ENCODE measurements around the gene LIFR. TPM values are rescaled to one million over a fixed set of nuclear protein-coding genes. Genes with fewer than 3 reads are reported as not detected.

LIFR gene
- total RNA-seq, 6 donors from 2014 or later: 69.1 to 103 (median 85.8) TPM

- DNase-seq: no peak
- TF ChIP-seq EP300 (IDR thresholded peaks at IDR 0.05) (no peak), POLR2A (IDR thresholded peaks at IDR 0.05) (no peak), POLR2AphosphoS5 (IDR thresholded peaks at IDR 0.05) (no peak), CTCF (IDR thresholded peaks at IDR 0.05) (no peak)
- Histone ChIP-seq H3K27ac (peak overlapping the region in 1 of 4 donors; percentile 58), H3K4me1 (peaks cover 27 to 69% (median 52%) of the 10 kb centered on the region in 4 donors), H3K36me3 (no peaks in the 10 kb centered on the region), H3K27me3 (no peaks in the 10 kb centered on the region), H3K9me3 (no peaks in the 10 kb centered on the region), H3K4me3 (no peak overlapping the region)
- ATAC-seq (ENCODE audit: low FRiP score in 2 of 2): no peak
- WGBS, 2 donors: 43 to 57% methylated on average over 2 of the region's 2 CpGs
Measured at GRCh38 chr5:38546691-38547146, 9.7 kb downstream of the LIFR start.

- Histone ChIP-seq H3K27ac (peak overlapping the region in 1 of 4 donors; percentile 23), H3K36me3 (no peaks in the 10 kb centered on the region), H3K4me1 (peaks cover 34 to 68% (median 54%) of the 10 kb centered on the region in 4 donors), H3K9me3 (no peaks in the 10 kb centered on the region), H3K4me3 (no peak overlapping the region), H3K27me3 (no peaks in the 10 kb centered on the region)
- TF ChIP-seq CTCF (IDR thresholded peaks at IDR 0.05): no peak
- TF ChIP-seq POLR2A (IDR thresholded peaks at IDR 0.05): no peak
- TF ChIP-seq EP300 (IDR thresholded peaks at IDR 0.05): no peak
- no peak for TF ChIP-seq POLR2AphosphoS5 (IDR thresholded peaks at IDR 0.05)
- ATAC-seq (ENCODE audit: low FRiP score in 2 of 2): no peak
- no peak for DNase-seq
- WGBS, 2 donors: 68 to 79% methylated on average over 4 of the region's 4 CpGs
Measured at GRCh38 chr5:38543886-38544285, 12.6 kb downstream of the LIFR start.

GRCh38 chr5:38543074-38543473 is 13.4 kb downstream of the LIFR start:
- H3K9me3 ChIP-seq: no peaks in the 10 kb centered on the region
- peak overlapping the region in 1 of 4 donors; percentile 23 for H3K27ac ChIP-seq
- DNase-seq: peak in 1 of 2 donors; percentile 45
- H3K4me3 ChIP-seq: no peak overlapping the region
- peaks cover 26 to 67% (median 52%) of the 10 kb centered on the region in 4 donors for H3K4me1 ChIP-seq
- no peaks in the 10 kb centered on the region for H3K36me3 ChIP-seq
- ATAC-seq (ENCODE audit: low FRiP score in 2 of 2): no peak
- no peaks in the 10 kb centered on the region for H3K27me3 ChIP-seq
- TF ChIP-seq POLR2AphosphoS5 (IDR thresholded peaks at IDR 0.05) (no peak), CTCF (IDR thresholded peaks at IDR 0.05) (no peak), POLR2A (IDR thresholded peaks at IDR 0.05) (no peak), EP300 (IDR thresholded peaks at IDR 0.05) (no peak)
- WGBS, 2 donors: 59 to 71% methylated on average over 2 of the region's 2 CpGs

GRCh38 chr5:38541174-38541725 is 15.2 kb downstream of the LIFR start:
- TF ChIP-seq EP300 (IDR thresholded peaks at IDR 0.05) (no peak), POLR2AphosphoS5 (IDR thresholded peaks at IDR 0.05) (no peak), POLR2A (IDR thresholded peaks at IDR 0.05) (no peak), CTCF (IDR thresholded peaks at IDR 0.05) (no peak)
- DNase-seq: no peak
- WGBS, 2 donors: 41 to 53% methylated on average over 2 of the region's 2 CpGs
- H3K4me1 ChIP-seq: peaks cover 37 to 76% (median 54%) of the 10 kb centered on the region in 4 donors
- peak overlapping the region in 2 of 4 donors; percentile 21 to 65 for H3K27ac ChIP-seq
- no peaks in the 10 kb centered on the region for H3K9me3 ChIP-seq
- no peak overlapping the region for H3K4me3 ChIP-seq
- no peak for ATAC-seq (ENCODE audit: low FRiP score in 2 of 2)
- no peaks in the 10 kb centered on the region for H3K27me3 ChIP-seq
- H3K36me3 ChIP-seq: no peaks in the 10 kb centered on the region

GRCh38 chr5:38540314-38540713 is 16.1 kb downstream of the LIFR start:
- TF ChIP-seq EP300 (IDR thresholded peaks at IDR 0.05): peak in 1 of 4 donors; percentile 16
- no peak for TF ChIP-seq CTCF (IDR thresholded peaks at IDR 0.05)
- TF ChIP-seq POLR2A (IDR thresholded peaks at IDR 0.05): peak in 1 of 4 donors; percentile 42
- TF ChIP-seq POLR2AphosphoS5 (IDR thresholded peaks at IDR 0.05): peak in 1 of 2 donors; percentile 40
- WGBS, 2 donors: 46 to 49% methylated on average over 6 of the region's 6 CpGs
- no peak overlapping the region for H3K4me3 ChIP-seq
- H3K27ac ChIP-seq: peak overlapping the region; percentile 21 to 65 (median 45)
- peaks cover 39 to 83% (median 59%) of the 10 kb centered on the region in 4 donors for H3K4me1 ChIP-seq
- H3K36me3 ChIP-seq: no peaks in the 10 kb centered on the region
- ATAC-seq (ENCODE audit: low FRiP score in 2 of 2): peak in 1 of 2 donors; percentile 80
- no peaks in the 10 kb centered on the region for H3K27me3 ChIP-seq
- peak; percentile 43 to 83 for DNase-seq
- no peaks in the 10 kb centered on the region for H3K9me3 ChIP-seq
